ENCODE measurements around the gene RNLS.

The RNLS gene

DNA sequence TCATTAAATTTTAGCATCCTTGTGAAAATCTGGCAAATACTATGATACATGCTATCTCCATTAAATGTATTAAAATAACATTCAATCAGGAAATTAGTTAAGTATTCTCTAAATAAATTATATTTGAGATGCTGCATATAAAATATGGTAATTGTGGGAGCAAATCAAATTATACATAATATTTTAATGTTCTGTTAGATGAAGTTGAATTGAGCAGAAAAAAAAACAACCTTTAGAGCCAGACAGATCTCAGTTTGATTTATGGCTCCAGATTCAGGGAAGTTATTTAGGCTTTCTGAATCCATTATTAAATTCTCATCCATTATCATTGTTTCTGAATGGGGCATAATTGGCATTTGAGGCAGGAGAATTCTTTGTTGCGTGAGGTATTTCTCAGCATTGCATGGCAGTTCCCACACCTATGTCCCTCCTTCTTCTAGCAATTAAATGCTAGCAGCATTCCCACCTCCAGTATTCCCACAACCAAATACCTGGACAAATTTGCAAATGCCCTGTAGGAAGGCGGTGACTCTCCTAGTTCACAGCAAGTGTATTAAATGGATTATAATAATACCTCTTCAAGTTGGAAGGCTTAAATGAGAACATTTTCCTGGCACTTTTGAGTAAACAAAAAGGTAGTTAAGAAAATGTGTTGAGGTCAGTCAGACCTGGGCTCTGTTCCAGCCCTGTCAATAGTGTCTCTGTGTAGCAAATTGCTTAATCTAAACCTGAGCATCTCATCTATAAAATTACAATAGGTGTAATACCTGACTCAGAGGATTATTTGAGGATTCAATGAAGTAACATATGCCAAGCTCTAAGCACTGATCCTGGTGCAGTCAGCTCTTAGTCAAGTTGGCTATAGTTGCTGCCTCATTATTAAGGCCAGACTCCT, 108.9 kb downstream of the RNLS start:
- no peak for DNase-seq

DNA sequence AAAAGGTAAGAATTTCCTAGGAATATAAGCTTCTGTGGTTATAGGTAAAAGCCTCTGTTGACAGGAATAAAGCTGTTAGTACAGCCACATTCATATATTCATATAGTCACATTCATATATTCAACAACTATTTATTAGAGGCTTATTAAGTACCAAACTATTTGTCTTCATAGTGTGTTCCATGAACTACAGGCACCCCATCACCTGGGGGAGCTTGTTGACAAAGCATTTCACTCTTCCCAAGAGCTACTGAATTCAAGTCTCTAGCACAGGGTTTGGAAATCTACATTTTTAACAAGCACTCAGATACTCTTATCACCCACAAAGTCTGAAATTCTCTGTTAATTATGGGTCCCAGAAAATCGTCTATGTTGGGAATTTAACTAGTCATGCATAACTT, 110.6 kb downstream of the RNLS start:
- DNase-seq = no peak

- DNase-seq = no peak
These were observed 111.2 kb downstream of the RNLS start for GRCh38 chr10:88471899-88472298.

DNA sequence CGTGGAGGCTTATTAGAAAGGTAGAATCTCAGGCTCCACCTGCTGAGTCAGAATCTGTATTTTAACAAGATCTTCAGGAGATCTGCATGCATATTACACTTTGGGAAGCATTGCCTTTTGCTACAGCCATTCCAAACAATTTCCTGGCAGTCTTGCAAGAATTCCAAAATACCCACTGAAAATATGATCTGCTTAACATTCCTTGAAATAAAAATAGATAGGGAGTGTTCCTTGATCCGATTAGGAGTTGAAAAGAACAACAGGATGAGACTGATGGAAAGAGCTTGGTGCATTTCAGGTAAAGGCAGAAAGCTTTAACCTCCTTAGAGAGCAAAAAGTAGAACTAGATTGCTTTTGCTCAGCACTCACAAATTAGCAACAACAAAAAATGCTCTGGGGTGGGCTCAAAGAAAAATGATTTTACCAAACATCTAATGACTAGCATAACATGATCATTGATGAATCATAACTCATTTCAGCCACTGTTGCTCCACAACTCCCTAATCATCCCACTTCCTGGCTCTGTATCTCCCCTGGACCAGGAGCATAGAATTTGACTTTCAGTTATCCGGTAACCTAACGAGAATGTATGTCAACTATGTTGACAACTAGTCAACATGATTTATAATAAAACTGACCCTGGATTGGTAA, 115.2 kb downstream of the RNLS start:
- DNase-seq = no peak

- no peak for DNase-seq
These were observed 116.3 kb downstream of the RNLS start for GRCh38 chr10:88466786-88467185.

DNA sequence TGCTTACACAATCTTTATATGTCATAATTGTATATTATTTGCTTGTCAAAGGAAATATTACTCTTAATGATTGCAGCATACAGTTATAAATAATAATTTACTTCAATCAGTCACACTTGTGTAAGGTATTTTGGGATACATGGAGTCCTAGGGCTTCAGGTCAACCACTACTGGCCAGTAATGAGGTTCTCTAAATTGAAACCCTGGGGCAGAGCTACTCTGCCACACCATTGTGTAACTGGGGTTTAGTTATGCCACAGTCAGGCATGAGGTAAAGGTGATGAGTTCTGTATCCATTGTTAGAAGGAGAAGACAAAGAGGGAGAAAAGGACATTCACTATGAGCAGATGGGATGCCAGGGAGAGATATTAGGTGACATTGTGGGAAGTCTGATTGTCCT, 117.4 kb downstream of the RNLS start:
- DNase-seq = no peak

DNA sequence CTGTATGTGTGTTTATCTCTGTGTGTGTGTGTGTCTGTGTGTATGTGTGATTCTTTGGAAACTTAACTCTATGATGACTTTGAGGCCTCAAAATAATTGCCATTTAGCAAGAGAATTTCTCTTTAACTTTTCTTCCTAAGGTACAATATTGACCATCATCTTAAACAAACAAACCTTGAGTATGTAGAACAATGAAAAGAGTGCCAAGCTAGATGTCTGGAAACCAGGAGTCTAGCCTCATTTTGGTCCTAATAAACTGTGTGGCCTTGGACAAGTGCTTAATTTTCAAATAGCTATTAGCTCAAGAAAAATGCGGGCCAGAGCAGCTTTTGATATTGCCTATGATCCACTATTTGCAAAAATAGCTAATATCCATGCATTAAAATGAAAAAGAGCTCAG, 119.3 kb downstream of the RNLS start:
- no peak for DNase-seq

GRCh38 chr10:88461426-88461825, 121.7 kb downstream of the RNLS start:
- no peak for DNase-seq

DNA sequence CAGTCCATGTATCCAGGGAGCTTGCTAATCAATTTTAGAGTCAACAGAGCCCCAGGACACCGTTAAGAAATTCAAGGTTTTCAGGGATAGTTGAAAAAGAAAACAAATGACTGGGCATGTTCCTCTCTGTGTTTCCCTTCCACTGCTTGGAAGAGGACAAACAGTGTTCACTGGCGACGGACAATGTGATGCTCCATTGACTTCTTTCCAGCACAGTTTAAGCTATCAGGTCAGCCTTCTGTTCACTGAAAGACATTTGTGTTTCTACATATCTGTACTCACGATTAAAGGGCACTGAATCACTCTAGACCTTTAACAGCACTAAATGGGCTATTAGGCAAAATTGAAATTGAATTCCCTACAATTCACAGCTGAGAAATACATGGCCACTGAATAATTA, 123.6 kb downstream of the RNLS start:
- DNase-seq = no peak

DNA sequence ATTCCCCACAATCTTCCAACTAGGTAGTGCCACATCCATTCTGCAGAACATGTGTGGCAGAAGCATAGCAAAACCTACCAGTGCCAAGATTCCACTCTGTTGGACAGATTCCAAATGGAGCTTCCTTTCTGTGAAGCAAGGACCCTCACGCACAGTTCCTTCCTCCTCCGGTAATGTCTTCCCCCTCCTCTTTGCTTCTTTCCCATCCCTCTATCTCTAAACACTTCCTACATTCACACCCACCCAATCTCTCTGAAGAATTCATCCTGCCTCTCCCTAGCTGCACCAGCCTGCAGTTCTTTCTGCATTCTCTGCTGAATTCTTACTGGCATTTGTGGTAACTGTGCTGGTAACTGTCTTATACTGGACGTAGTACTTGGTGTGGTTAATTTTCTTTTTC, 124.9 kb downstream of the RNLS start:
- DNase-seq = no peak

DNA sequence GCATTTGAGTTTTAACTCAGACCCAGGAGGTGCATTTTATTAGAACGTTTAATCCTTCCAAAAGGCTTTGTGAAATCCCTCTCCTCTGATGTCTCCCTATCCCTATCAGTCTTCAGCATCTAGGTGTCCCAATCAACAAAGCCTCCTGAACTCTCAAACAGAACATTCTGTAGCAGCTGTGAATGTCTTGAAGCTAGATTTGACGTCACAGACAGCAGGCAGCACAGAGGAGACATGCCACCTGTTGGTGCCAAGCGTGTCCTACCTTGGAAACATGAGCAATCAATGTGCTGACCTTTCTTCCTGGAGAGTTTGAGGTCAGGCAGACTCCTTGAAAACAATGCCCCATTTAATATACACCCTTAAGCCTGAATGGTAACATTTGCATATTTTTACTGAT, 125.5 kb downstream of the RNLS start:
- no peak for DNase-seq

DNA sequence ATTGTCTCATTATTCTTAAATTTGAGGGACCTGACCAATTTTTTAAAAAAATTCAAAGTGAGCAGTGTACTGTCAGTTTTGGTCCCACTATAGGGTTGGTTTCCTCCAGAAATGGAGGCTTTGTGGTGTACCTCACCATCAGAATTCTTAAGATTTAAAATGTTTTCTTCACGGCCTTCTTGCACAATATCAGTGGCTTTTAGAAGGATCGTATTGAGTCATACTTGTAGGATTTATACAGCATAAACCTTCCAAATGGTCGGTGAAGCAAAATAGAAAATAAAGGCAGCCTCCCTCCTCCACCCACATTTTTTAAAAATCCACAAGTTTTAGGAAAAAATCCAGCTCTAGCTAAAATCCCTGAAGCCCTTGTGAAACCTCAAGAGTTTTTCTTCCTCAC, 126.4 kb downstream of the RNLS start:
- DNase-seq = no peak

DNA sequence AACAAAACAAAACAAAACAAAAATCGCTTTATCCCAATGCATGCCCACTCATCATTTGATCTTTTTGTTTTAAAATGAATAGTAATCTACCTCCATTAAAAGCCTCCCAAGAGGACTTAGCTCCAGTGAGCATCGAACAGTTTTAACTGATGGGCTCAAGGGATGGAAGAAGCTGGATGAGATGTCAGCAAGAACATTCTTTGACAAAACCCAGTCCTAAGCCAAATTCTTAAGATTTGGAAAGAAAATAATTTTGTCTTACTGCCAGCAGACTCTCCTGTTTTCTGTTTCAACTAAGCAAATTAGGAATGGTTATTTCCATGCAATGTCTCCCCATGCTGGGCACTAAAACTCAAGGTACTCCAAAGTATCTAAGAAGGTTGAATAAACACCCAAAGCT, 127.3 kb downstream of the RNLS start:
- no peak for DNase-seq

GRCh38 chr10:88450201-88450600, 132.9 kb downstream of the RNLS start:
- DNase-seq = no peak

DNA sequence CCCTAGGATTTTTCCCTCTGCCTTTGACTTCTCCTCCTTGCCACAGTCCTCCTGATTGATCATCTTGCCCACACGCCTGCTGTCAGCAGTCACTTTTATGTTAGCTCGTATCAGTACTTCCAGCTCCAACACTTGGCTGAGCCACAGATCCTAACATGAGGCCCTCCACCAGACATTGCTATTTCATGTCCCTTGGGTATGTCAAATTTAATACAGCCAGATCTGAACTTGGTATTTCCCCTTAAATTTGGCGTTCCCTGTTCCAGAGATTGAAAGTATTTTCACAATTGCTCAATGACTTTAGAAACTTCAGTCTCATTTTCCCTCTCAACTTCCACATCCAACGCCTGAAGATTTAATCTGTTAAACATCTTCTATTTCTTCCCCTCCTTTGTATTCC, 140.4 kb downstream of the RNLS start:
- no peak for DNase-seq

- DNase-seq = no peak
These were observed 142.6 kb downstream of the RNLS start for GRCh38 chr10:88440541-88440940.

GRCh38 chr10:88439932-88440331, 143.2 kb downstream of the RNLS start:
- no peak for DNase-seq

- no peak for DNase-seq
These were observed 145.7 kb downstream of the RNLS start for GRCh38 chr10:88437411-88437810.

GRCh38 chr10:88433565-88434186, 149.4 kb downstream of the RNLS start:
- no peak for DNase-seq

- DNase-seq = no peak
These were observed 152.0 kb downstream of the RNLS start for GRCh38 chr10:88431103-88431502.

DNA sequence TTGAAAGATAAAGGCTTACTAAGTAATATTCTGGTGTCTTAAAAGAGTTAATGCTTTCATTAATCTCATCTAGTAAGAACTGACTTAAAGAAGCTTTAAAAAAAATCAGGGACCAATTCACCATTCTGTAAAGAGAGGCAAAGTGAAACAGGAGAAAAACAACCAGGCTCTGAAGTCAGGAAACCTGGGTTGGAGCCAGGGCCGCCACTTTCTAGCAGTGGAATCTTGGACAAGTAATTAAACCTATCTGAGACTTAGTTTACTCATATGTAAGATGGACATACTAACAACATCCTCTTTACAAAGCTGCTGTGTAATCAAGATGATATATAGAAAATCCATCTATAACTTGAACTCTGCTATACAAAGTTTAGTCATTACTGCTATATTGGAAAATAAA, 154.1 kb downstream of the RNLS start:
- no peak for DNase-seq

GRCh38 chr10:88428442-88428841, 154.7 kb downstream of the RNLS start:
- DNase-seq = peak in 1 of 2 experiments; percentile 7

- no peak for DNase-seq
These were observed 156.1 kb downstream of the RNLS start for GRCh38 chr10:88427024-88427423.

DNA sequence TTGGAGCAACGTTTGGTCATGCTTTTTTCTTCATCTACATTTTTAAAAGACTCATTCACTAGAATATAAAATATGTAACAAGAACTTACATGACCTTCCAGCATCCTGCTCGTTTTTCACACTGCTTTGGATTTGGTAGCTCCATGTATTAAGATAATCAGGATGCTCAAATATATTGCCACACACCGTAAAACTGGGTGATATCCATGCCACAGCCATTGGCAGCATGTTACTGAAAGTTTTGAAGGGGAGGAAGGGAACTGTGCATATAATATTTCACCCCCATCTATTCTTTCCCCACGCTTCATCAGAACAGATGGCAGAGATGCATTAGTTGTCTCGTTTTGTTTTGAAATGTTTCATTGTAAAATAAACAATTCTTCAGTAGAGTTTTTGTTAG, 158.2 kb downstream of the RNLS start:
- no peak for DNase-seq

Data from SW 1271 (cell line).